Subcutaneous adipose tissue (tissue), 4 donors: Measurements from ENCODE around the gene MYO3B. TPM values are rescaled to one million over a fixed set of nuclear protein-coding genes. Genes with fewer than 3 reads are reported as not detected.

Experiments used
- total RNA-seq, 4 donors: library from RNA; depleted of rRNA; stranded (reverse); fragments of >200 nt; gene quantifications; one replicate each; pipeline ENCODE4 v1.1.0, GENCODE V29; 2016
- TF ChIP-seq, protein P1 (sequence below): fragments of 450-650 bp; IDR thresholded peaks from one replicate; pipeline ENCODE4 v1.5.1; 2016; ENCODE audit warnings: low read depth, mild to moderate bottlenecking, control low read depth, antibody characterized with exemption, moderate library complexity

MYO3B gene
- total RNA-seq, 4 donors from 2014 or later: 0.17 TPM; not detected in 3

DNA sequence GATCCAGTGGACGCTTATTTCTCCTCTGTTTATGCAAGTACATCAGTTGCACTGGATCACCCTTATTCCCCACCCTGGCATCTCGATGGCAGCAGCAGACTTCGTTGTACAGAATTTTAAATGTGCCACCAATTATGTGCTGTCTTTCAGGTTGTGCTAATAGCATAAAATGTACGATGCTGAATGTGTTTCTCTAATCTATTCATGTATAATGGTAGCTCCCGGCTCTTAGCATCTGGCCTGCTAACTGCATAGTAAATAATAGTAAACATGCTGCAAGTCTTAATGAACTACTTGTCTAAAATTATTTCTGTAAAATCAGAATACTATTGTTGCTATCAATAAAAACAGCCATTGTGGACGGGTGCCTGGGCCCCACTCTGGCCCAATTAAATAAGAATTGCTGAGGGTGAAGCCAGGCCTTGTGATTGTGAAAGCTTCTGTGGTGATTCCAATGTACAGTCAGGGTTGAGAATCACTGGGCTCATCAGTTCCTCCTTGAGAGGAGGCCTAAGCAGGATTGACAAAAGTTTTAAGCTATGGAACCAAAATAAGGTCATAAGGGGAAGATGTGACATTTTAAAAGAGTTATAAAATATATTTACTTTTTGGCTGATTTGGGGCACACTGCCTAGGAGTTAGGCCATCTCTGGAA, 14.4 kb upstream of the MYO3B start:
- TF ChIP-seq, protein P1, sequence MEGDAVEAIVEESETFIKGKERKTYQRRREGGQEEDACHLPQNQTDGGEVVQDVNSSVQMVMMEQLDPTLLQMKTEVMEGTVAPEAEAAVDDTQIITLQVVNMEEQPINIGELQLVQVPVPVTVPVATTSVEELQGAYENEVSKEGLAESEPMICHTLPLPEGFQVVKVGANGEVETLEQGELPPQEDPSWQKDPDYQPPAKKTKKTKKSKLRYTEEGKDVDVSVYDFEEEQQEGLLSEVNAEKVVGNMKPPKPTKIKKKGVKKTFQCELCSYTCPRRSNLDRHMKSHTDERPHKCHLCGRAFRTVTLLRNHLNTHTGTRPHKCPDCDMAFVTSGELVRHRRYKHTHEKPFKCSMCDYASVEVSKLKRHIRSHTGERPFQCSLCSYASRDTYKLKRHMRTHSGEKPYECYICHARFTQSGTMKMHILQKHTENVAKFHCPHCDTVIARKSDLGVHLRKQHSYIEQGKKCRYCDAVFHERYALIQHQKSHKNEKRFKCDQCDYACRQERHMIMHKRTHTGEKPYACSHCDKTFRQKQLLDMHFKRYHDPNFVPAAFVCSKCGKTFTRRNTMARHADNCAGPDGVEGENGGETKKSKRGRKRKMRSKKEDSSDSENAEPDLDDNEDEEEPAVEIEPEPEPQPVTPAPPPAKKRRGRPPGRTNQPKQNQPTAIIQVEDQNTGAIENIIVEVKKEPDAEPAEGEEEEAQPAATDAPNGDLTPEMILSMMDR: no peak

DNA sequence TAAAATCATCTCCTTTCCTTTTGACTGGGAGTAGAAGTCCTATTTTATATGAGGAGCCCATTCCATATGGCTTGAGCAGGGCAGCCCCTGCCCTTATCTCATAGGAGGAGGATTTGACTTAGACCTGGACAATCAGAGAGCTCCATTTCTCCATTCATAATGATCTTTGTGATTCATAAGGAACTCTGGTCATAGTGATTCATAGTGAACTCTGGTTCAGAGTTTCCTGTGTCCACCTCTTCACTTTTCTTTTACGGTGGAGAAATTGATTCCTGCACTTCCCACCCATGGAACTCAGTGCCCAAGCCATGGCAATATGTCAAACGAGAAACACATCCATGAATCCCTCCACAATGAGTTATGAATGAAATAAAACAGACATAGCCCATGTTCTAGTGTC, 12.8 kb upstream of the MYO3B start:
- TF ChIP-seq, protein P1: no peak

DNA sequence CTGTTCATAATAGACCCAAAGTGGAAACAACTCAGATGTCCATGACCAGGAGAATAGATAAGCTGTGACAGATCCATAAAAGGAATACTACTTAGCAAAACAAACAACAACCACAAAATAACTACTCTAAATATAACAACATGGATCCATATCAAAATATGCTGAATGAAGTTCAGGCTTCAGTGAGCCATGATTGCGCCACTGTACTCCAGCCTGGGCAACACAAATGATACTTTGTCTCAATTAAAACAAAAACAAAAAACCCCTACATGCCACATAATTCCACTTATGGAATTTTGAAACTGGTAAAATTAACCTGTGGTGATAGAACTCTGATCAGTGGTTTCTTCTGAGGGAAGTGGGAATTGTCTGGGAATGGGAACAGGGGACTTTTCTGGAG, 11.2 kb upstream of the MYO3B start:
- TF ChIP-seq, protein P1: no peak

DNA sequence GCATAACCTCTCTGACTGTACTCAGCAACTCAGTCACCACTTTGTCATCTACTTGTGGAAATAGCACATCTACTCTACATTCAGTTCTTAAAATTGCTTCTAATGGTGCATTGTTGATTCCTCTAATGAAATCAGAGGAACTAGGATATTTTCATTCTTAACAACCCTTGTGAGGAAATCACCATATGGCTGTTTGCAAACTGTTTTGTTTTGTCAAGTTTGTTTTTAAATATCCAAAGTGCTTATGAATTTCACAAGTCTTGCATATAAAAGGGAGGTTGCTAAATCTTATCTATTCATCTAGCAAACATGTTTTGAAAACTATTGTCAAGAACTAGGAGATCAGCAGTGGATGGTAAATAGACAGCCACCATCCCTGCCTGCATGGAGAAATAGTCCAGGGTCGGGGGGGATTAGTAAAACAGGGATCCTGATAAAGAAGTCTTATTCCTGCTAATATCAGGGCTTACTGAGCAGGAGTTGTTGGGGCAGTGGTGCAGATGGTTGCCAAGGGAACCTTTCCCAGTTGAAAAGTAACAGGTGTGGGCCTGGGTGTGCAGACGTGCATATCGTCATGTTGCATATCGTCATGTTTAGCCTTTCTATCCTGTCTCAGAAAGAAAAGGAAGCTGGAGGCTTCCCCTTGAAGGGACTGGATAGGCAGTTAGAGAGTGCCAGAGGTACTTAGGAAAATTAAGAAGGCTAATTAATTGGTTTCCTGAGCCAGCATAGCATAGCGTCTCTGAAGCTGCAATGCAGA, 7.5 kb upstream of the MYO3B start:
- TF ChIP-seq, protein P1: no peak

DNA sequence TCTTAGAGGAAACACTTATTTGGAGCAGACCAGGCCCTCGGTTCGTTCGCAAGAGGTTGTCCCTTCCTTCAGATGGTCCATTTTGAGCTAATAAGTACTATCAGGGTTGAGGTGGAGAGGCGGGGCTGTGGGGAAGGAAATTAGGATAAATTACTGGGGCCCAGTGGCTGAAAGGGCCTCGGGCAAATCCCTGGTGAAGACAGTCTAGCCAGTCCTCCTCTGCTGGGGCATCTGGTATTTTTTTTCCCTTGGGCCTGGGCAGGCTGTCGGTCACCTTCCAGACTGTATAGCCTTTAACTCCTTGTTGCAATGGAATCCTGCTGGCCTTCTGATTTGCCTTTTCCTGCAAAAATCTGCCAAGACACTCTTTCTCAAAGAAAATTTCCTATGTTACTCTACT, 1.7 kb upstream of the MYO3B start:
- TF ChIP-seq, protein P1: no peak

DNA sequence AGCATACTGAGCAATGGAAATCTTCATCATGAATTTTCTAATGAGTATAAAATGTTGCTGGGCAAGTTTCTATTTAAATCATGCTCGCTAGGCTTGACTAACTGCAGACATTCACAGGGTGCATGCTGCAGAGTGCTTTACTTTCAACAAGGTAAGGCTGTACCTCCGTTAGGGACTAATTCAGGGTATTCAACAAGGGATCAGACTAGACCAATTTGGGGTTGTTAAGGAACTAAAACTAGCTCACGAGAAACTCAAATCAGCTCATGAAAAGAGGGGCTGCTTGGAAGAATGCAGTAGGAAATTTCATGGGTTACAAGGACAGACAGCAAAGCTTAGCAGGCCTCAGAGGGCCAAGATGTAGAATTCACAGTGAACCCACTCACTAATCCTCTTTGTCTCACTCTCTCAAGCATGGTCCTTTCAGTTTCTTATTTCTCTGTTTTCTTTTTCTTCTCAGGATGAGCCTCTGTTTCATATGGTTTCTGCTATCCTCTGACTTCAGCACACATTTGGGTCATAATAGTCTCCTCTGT, 2.2 kb downstream of the MYO3B start:
- TF ChIP-seq, protein P1: no peak

DNA sequence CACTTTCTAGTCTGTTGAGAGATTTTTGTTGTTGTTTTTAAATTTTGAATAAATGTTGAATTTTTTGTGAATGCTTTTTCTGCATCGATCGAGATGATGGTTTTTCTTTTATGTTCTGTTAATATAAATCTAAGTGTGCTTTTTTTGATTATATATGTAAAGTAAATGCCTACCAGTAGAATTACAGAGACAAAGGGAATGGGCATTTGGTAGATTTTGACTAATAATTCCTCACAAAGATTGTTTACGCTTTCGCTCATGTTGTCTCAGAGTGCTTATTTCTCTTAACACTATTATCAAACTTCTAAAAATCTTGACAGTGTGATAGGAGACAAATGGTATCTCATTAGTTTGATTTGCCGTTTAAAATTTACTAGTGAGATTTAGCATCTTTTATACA, 3.7 kb downstream of the MYO3B start:
- TF ChIP-seq, protein P1: no peak
